K562 (cell line): ENCODE data around the gene HEMGN. TPM values are rescaled to one million over a fixed set of nuclear protein-coding genes. Genes with fewer than 3 reads are reported as not detected.

Source experiments
- ATAC-seq: fragments of 200-7000 bp; cut with Tn5 transposase; 3 replicates; pipeline ENCODE4 v1.9.1; 2020; ENCODE audit warnings: moderate library complexity
- BruUV-seq: library from RNA; stranded (reverse); fragments of 400-500 nt; replicated peaks from 2 replicates; lab custom pipeline; 2021; lab: Mats Ljungman, UMichigan
- CTCF ChIA-PET: fragments of 300-600 bp; formaldehyde crosslinking; extraction: SDS; loops from one replicate; lab custom pipeline; 2021; ENCODE audit warnings: low intra/inter-chr PET ratio; lab: Yijun Ruan, JAX
- POLR2A ChIA-PET: fragments of 300-600, 350-650 bp; sonication (Branson Sonifier 250); formaldehyde crosslinking; extraction: SDS; loops from one replicate; lab custom pipeline; 2021; ENCODE audit warnings: antibody characterized with exemption, inconsistent platforms; lab: Yijun Ruan, JAX
- DNase-seq, 4 experiments: peaks; one replicate each; pipeline versions ENCODE4 v3.0.0 to v3.0.0-alpha.2; 2011 to 2018; ENCODE audit warnings: low spot score in 3 of 4, mixed read lengths in 3 of 4; ENCODE audit errors: extremely low read depth in 1 of 4
- FAIRE-seq: peaks from 2 replicates; lab custom pipeline; 2011; peaks lifted over from hg19 to GRCh38; lab: Jason Lieb, UNC
- H2AFZ ChIP-seq: 2 replicates; pipeline ENCODE4 v1.6.0; 2011; ENCODE audit warnings: low read depth, low read length, control low read depth, inconsistent platforms
- H3K27ac ChIP-seq: fragments of 200-600 bp; 3 replicates; pipeline ENCODE4 v1.8.0; 2011; ENCODE audit warnings: low read depth, mild to moderate bottlenecking, control low read depth, inconsistent platforms, low read length, moderate library complexity, mixed read lengths; ENCODE audit errors: extremely low read depth
- H3K27me3 ChIP-seq, 2 experiments: fragments of 300-600 bp in 1 of 2; 2 replicates in 1 of 2; 3 replicates in 1 of 2; pipeline versions ENCODE4 v1.6.0 to v1.8.0; 2011; ENCODE audit warnings: inconsistent platforms in 2 of 2, low read length in 2 of 2, mild to moderate bottlenecking in 1 of 2, mixed read lengths in 1 of 2, moderate library complexity in 1 of 2; ENCODE audit not compliant: control insufficient read depth in 2 of 2, insufficient read depth in 2 of 2
- H3K36me3 ChIP-seq: fragments of 300-600 bp; 3 replicates; pipeline ENCODE4 v1.8.0; 2011; ENCODE audit warnings: mild to moderate bottlenecking, low read length, inconsistent platforms; ENCODE audit not compliant: control insufficient read depth, insufficient read depth
- H3K4me1 ChIP-seq, 2 experiments: fragments of 200-600 bp in 1 of 2; replicated peaks in 1 of 2; 2 replicates in 1 of 2; 3 replicates in 1 of 2; pipeline versions ENCODE4 v1.5.1 to v1.8.0; 2011; ENCODE audit warnings: inconsistent platforms in 2 of 2, low read length in 2 of 2, mild to moderate bottlenecking in 1 of 2, mixed read lengths in 1 of 2, moderate library complexity in 1 of 2; ENCODE audit not compliant: control insufficient read depth in 2 of 2, insufficient read depth in 2 of 2
- H3K4me2 ChIP-seq: 2 replicates; pipeline ENCODE4 v1.6.1; 2011; ENCODE audit warnings: low read length, control low read depth, inconsistent platforms, mixed read lengths; ENCODE audit not compliant: insufficient read depth
- H3K4me3 ChIP-seq: fragments of 200-600 bp; sonication (generic), shearing (Covaris generic); 2 replicates; pipeline ENCODE4 v1.5.1; 2016; ENCODE audit warnings: control low read depth, inconsistent platforms
- H3K79me2 ChIP-seq: fragments of 200-600 bp; 3 replicates; pipeline ENCODE4 v1.8.0; 2011; ENCODE audit warnings: low read length, inconsistent platforms; ENCODE audit not compliant: control insufficient read depth, insufficient read depth
- H3K9ac ChIP-seq, 2 experiments: 2 replicates each; pipeline versions ENCODE4 v1.6.0 to v1.6.1; 2011; ENCODE audit warnings: low read depth in 2 of 2, low read length in 2 of 2, control low read depth in 1 of 2, inconsistent platforms in 1 of 2, mild to moderate bottlenecking in 1 of 2, mixed read lengths in 1 of 2; ENCODE audit not compliant: insufficient read depth in 1 of 2
- H3K9me1 ChIP-seq: one replicate; pipeline ENCODE4 v1.6.0; 2011; ENCODE audit warnings: inconsistent platforms, mild to moderate bottlenecking, low read length, moderate library complexity; ENCODE audit not compliant: control insufficient read depth, insufficient read depth
- H3K9me3 ChIP-seq: replicated peaks from 2 replicates; pipeline ENCODE4 v1.5.1; 2011; ENCODE audit warnings: low read depth, low read length, inconsistent platforms; ENCODE audit not compliant: control insufficient read depth, insufficient read depth
- H4K20me1 ChIP-seq: replicated peaks from 2 replicates; pipeline ENCODE4 v1.6.1; 2011; ENCODE audit warnings: low read length, inconsistent platforms, mixed read lengths; ENCODE audit not compliant: control insufficient read depth, insufficient read depth
- AFF4 ChIP-seq: sonication (generic); formaldehyde crosslinking; IDR thresholded peaks from 2 replicates; pipeline ENCODE4 v1.8.0; 2023; ENCODE audit warnings: mild to moderate bottlenecking, missing genetic modification reagents
- ETS2 ChIP-seq: IDR thresholded peaks from 2 replicates; pipeline ENCODE4 v1.6.1; 2016; ENCODE audit warnings: borderline replicate concordance, missing genetic modification characterization, mild to moderate bottlenecking, moderate library complexity, missing compliant biosample characterization; ENCODE audit not compliant: poor library complexity, severe bottlenecking
- GTF2E2 ChIP-seq: fragments of 200-800 bp; sonication (Bioruptor generic); IDR thresholded peaks from 2 replicates; pipeline ENCODE4 v1.6.1; 2016; ENCODE audit warnings: missing genetic modification characterization, missing compliant biosample characterization
- HNRNPLL ChIP-seq: fragments of 200-400 bp; formaldehyde crosslinking; IDR thresholded peaks from 2 replicates; pipeline ENCODE4 v1.6.1; 2017; ENCODE audit warnings: low read length, low read depth, mild to moderate bottlenecking; ENCODE audit not compliant: poor library complexity, severe bottlenecking
- JUNB ChIP-seq: fragments of 450-650 bp; formaldehyde crosslinking; conservative IDR thresholded peaks from 2 replicates; pipeline ENCODE4 v1.4.0; 2020; ENCODE audit warnings: mild to moderate bottlenecking
- PURB ChIP-seq: sonication (generic); formaldehyde crosslinking; IDR thresholded peaks from 2 replicates; pipeline ENCODE4 v1.9.0; 2021; ENCODE audit warnings: low read depth, mild to moderate bottlenecking, missing genetic modification reagents
- ZFX ChIP-seq: sonication (generic); formaldehyde crosslinking; IDR thresholded peaks from 2 replicates; pipeline ENCODE4 v1.8.0; 2022; ENCODE audit warnings: mild to moderate bottlenecking, missing genetic modification reagents, moderate library complexity
- ZKSCAN1 ChIP-seq: fragments of 150-350 bp; IDR thresholded peaks from 2 replicates; pipeline ENCODE4 v1.6.1; 2016; ENCODE audit warnings: low read depth, low read length
- ZNF134 ChIP-seq: fragments of 250-450 bp; sonication (Bioruptor Pico); conservative IDR thresholded peaks from 2 replicates; pipeline ENCODE4 v1.4.0; 2020
- ZNF395 ChIP-seq: fragments of 200-800 bp; sonication (Bioruptor generic); IDR thresholded peaks from 2 replicates; pipeline ENCODE4 v1.6.1; 2017; ENCODE audit warnings: missing genetic modification characterization, missing compliant biosample characterization
- ZNF75A ChIP-seq: fragments of 450-650 bp; formaldehyde crosslinking; IDR thresholded peaks from 2 replicates; pipeline ENCODE4 v1.4.0; 2020; ENCODE audit warnings: mild to moderate bottlenecking
- WGBS: fragments of 100-300 bp; shearing (Covaris generic); methylation state at CpG from one replicate; pipeline ENCODE4 v1.1.6; 2016; ENCODE audit warnings: low coverage, mixed read lengths; ENCODE audit not compliant: insufficient coverage; ENCODE audit errors: missing lambda C conversion rate; 5-methylcytosine and 5-hydroxymethylcytosine counted together
- in situ Hi-C: fragments of 300-500 bp; cut with MboI; formaldehyde crosslinking; loops from 4 replicates; pipeline ENCODE4 v1.15.0; 2018; ENCODE audit warnings: inconsistent platforms, mixed read lengths
- intact Hi-C: fragments of 100-400 bp; cut with micrococcal nuclease; formaldehyde crosslinking; loops from 2 replicates; pipeline ENCODE4 v1.14.2; 2022
- polyA plus RNA-seq, 8 experiments: library from polyadenylated mRNA; depleted of rRNA in 4 of 8; stranded (reverse) in 5 of 8; unstranded in 3 of 8; fragments of >200 nt; fragmentation: Nextera tagmentation in 2 of 8; fragmentation: Illumina TruSeq in 1 of 8; extraction: Ambion mirVana in 2 of 8; extraction: Trizol in 1 of 8; gene quantifications; 2 replicates each; pipeline versions ENCODE4 v1.2.1 to v1.2.3, GENCODE V29; 2011 to 2014; ENCODE audit warnings: inconsistent platforms in 1 of 8, missing spikeins in 1 of 8
- total RNA-seq, 7 experiments: library from RNA; depleted of rRNA in 6 of 7; stranded (reverse); fragments of >200 nt in 6 of 7; fragmentation: Illumina TruSeq in 2 of 7; extraction: Trizol in 2 of 7; gene quantifications; 2 replicates each; pipeline versions ENCODE4 v1.2.1 to v1.2.3, GENCODE V29; 2011 to 2021; ENCODE audit warnings: low replicate concordance in 1 of 7
- TF ChIP-seq, protein P1 (sequence below): fragments of 250-450 bp; sonication (Bioruptor Pico); IDR thresholded peaks from 2 replicates; pipeline ENCODE4 v1.6.1; 2021; ENCODE audit warnings: mild to moderate bottlenecking

The HEMGN gene
- total and polyA plus RNA-seq, 9 of the 15 experiments (the other 6 are each of a cell fraction or from before 2014, with no cell fraction given), result 56.3 to 258 (median 137) TPM

DNA sequence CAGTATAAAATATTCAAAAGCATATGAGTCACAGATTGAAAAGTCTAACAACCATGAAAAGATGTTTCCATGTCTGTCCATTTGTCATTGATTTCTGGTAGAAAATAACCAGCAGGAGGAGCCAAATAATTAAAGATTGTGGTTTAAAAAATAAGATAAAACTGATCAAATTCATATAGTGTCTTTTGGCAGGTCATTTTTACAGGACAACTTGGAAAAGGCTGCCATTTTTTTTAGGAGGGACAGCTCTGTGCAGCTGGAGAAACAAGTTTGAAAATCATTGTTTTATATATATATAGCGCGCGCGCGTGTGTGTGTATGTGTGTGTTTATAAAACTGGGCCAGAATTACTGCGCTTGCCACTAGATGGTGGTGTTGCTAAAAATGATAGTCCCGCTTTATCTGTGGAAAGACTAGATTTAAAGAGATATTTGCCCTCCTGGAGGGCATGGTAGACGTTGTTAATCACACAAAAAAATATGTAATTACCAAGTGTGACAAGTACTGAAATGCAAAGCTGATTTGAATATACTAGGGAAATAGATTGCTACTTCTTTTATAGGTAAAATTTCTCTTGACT lies 14.4 kb downstream of the HEMGN start:
- Histone ChIP-seq H3K36me3 (peaks cover 28% of the 10 kb centered on the region), H3K9me3 (no peaks in the 10 kb centered on the region), H3K9me1 (no peaks in the 10 kb centered on the region), H3K27ac (peak overlapping the region; percentile 96; the same call in 2 of the 3 replicates), H3K4me3 (peak overlapping the region; percentile 31), H3K79me2 (peaks cover 58% of the 10 kb centered on the region), H3K4me2 (0 out of 2 replicates have a peak overlapping the region, but pooled peaks have one; percentile 32), H3K9ac (peak overlapping the region in 1 of 2 experiments; percentile 91; a peak in 2 of 4 replicates), H3K4me1 (peaks cover 8 to 23% of the 10 kb centered on the region in 2 experiments), H2AFZ (peak overlapping the region; percentile 98), H4K20me1 (no peaks in the 10 kb centered on the region), H3K27me3 (no peaks in the 10 kb centered on the region)
- ATAC-seq (peak; percentile 30), DNase-seq (peak; percentile 39 to 89 (median 46)), FAIRE-seq (peak; percentile 29)
- in situ Hi-C loops (loop anchor here (5.0 to 25.0 kb wide), 3 partner anchors 64 to 864 kb away; partner anchors contain the start of genes ANKS6 and TBC1D2), intact Hi-C loops (loop anchor here (1.0 to 5.0 kb wide), 8 partner anchors 31 to 340 kb away; partner anchors contain the start of genes ANP32B and CORO2A)
- no TSS peak for BruUV-seq
- POLR2A ChIA-PET, result interaction anchor here (0.6 to 5.8 kb wide), 6 partner anchors 18 to 346 kb away, joined by 3 to 33 read pairs (median 6); no protein-coding TSS in a partner anchor
- CTCF ChIA-PET, result interaction anchor here (0.5 to 2.9 kb wide), 14 partner anchors 19 to 872 kb away, joined by 3 to 36 read pairs (median 6); partner anchors contain the start of gene ANP32B
- WGBS, result 0% methylated on average over 8 of the region's 8 CpGs
- TF ChIP-seq ZNF395 (CRISPR knock-in tag), result no peak
- TF ChIP-seq GTF2E2 (tag), result no peak; the same call in none of the 2 replicates
- no peak for TF ChIP-seq ZNF75A (CRISPR knock-in tag)
- no peak for TF ChIP-seq JUNB (CRISPR knock-in tag)
- TF ChIP-seq AFF4 (CRISPR knock-in tag), result no peak
- TF ChIP-seq, protein P1, sequence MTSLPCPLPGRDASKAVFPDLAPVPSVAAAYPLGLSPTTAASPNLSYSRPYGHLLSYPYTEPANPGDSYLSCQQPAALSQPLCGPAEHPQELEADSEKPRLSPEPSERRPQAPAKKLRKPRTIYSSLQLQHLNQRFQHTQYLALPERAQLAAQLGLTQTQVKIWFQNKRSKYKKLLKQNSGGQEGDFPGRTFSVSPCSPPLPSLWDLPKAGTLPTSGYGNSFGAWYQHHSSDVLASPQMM, result no peak
- no peak for TF ChIP-seq HNRNPLL
- no peak for TF ChIP-seq ZFX (CRISPR knock-in tag)
- no peak for TF ChIP-seq ZKSCAN1
- TF ChIP-seq ETS2 (tag), result no peak
- no peak for TF ChIP-seq PURB (CRISPR knock-in tag)
- no peak for TF ChIP-seq ZNF134 (CRISPR knock-in tag)
